IMR-90 (cell line): Measurements from ENCODE around the gene TXNDC16. TPM values are rescaled to one million over a fixed set of nuclear protein-coding genes. Genes with fewer than 3 reads are reported as not detected.

Experiments used
- ATAC-seq: fragments of 200-7000 bp; cut with Tn5 transposase; 2 replicates; pipeline ENCODE4 v1.9.1; 2020; ENCODE audit warnings: low read depth, mild to moderate bottlenecking, moderate library complexity
- BruUV-seq: library from RNA; stranded (reverse); fragments of 400-500 nt; replicated peaks from 2 replicates; lab custom pipeline; 2021; lab: Mats Ljungman, UMichigan
- CTCF ChIA-PET: fragments of 300-600 bp; formaldehyde crosslinking; extraction: SDS; loops from one replicate; lab custom pipeline; 2021; ENCODE audit warnings: antibody characterized with exemption; lab: Yijun Ruan, JAX
- POLR2A ChIA-PET: fragments of 300-600 bp; sonication (Branson Sonifier 250); formaldehyde crosslinking; loops from one replicate; lab custom pipeline; 2022; ENCODE audit warnings: antibody characterized with exemption; ENCODE audit not compliant: unreplicated experiment; lab: Charles Lee
- DNase-seq: peaks from one replicate; pipeline ENCODE4 v3.0.0; 2013
- H2AFZ ChIP-seq: replicated peaks from 2 replicates; pipeline ENCODE3; 2013; ENCODE audit warnings: low read length, mild to moderate bottlenecking; ENCODE audit not compliant: poor library complexity
- H2AK5ac ChIP-seq: 2 replicates; pipeline ENCODE4 v1.6.1; 2013; ENCODE audit warnings: low read depth, low read length, inconsistent platforms
- H2AK9ac ChIP-seq: replicated peaks from 2 replicates; pipeline ENCODE3; 2013; ENCODE audit warnings: mild to moderate bottlenecking, low read depth, low read length, moderate library complexity; ENCODE audit not compliant: poor library complexity
- H2BK120ac ChIP-seq: 2 replicates; pipeline ENCODE4 v1.6.1; 2013; ENCODE audit warnings: low read depth, low read length, inconsistent platforms
- H2BK15ac ChIP-seq: 3 replicates; pipeline ENCODE4 v1.6.1; 2013; ENCODE audit warnings: low read depth, low read length, inconsistent platforms
- H2BK20ac ChIP-seq: 2 replicates; pipeline ENCODE4 v1.6.1; 2013; ENCODE audit warnings: low read depth, mild to moderate bottlenecking, inconsistent platforms, low read length, moderate library complexity
- H2BK5ac ChIP-seq: 2 replicates; pipeline ENCODE4 v1.6.1; 2013; ENCODE audit warnings: mild to moderate bottlenecking, low read depth, low read length, inconsistent platforms; ENCODE audit not compliant: poor library complexity, severe bottlenecking
- H3K14ac ChIP-seq: replicated peaks from 2 replicates; pipeline ENCODE4 v1.6.1; 2013; ENCODE audit warnings: low read depth, low read length, inconsistent platforms
- H3K18ac ChIP-seq: 2 replicates; pipeline ENCODE4 v1.6.1; 2013; ENCODE audit warnings: low read depth, low read length, control low read depth
- H3K23ac ChIP-seq: 2 replicates; pipeline ENCODE4 v1.6.1; 2013; ENCODE audit warnings: low read depth, low read length, inconsistent platforms
- H3K27ac ChIP-seq: 2 replicates; pipeline ENCODE4 v1.5.1; 2013; ENCODE audit warnings: mild to moderate bottlenecking, control low read depth, low read length; ENCODE audit not compliant: insufficient read depth
- H3K27me3 ChIP-seq: 2 replicates; pipeline ENCODE4 v1.6.1; 2013; ENCODE audit warnings: low read length; ENCODE audit not compliant: control insufficient read depth, insufficient read depth
- H3K36me3 ChIP-seq: 2 replicates; pipeline ENCODE4 v1.6.1; 2013; ENCODE audit warnings: low read length, mixed read lengths; ENCODE audit not compliant: control insufficient read depth, insufficient read depth
- H3K4ac ChIP-seq: 2 replicates; pipeline ENCODE4 v1.6.1; 2013; ENCODE audit warnings: low read depth, low read length, inconsistent platforms
- H3K4me1 ChIP-seq: 2 replicates; pipeline ENCODE4 v1.6.1; 2013; ENCODE audit warnings: low read length, mixed read lengths; ENCODE audit not compliant: control insufficient read depth, insufficient read depth
- H3K4me2 ChIP-seq: 2 replicates; pipeline ENCODE4 v1.6.1; 2013; ENCODE audit warnings: low read depth, mild to moderate bottlenecking, control low read depth, low read length, moderate library complexity
- H3K4me3 ChIP-seq: 2 replicates; pipeline ENCODE4 v1.5.1; 2013; ENCODE audit warnings: low read depth, mild to moderate bottlenecking, control low read depth, low read length, moderate library complexity; ENCODE audit not compliant: insufficient read depth
- H3K56ac ChIP-seq: 2 replicates; pipeline ENCODE4 v1.6.1; 2013; ENCODE audit warnings: low read length, inconsistent platforms; ENCODE audit not compliant: insufficient read depth; ENCODE audit errors: extremely low read depth
- H3K79me1 ChIP-seq, 2 experiments: 2 replicates each; pipeline ENCODE4 v1.6.1; 2013; ENCODE audit warnings: low read length in 2 of 2, inconsistent platforms in 1 of 2, low read depth in 1 of 2
- H3K9ac ChIP-seq: 2 replicates; pipeline ENCODE4 v1.6.1; 2013; ENCODE audit warnings: low read depth, low read length, control low read depth
- H3K9me1 ChIP-seq: 2 replicates; pipeline ENCODE4 v1.6.1; 2013; ENCODE audit warnings: low read length, inconsistent platforms; ENCODE audit not compliant: insufficient read depth
- H3K9me3 ChIP-seq: 2 replicates; pipeline ENCODE4 v1.6.1; 2013; ENCODE audit warnings: low read length; ENCODE audit not compliant: control insufficient read depth, insufficient read depth
- H4K20me1 ChIP-seq: 2 replicates; pipeline ENCODE4 v1.6.1; 2013; ENCODE audit warnings: low read length, inconsistent platforms; ENCODE audit not compliant: insufficient read depth
- H4K5ac ChIP-seq: 2 replicates; pipeline ENCODE4 v1.6.1; 2013; ENCODE audit warnings: mild to moderate bottlenecking, low read depth, low read length, control low read depth
- H4K8ac ChIP-seq, 2 experiments: 2 replicates each; pipeline ENCODE4 v1.6.1; 2013; ENCODE audit warnings: low read depth in 2 of 2, low read length in 2 of 2, control low read depth in 1 of 2, inconsistent platforms in 1 of 2
- H4K91ac ChIP-seq: 2 replicates; pipeline ENCODE4 v1.6.1; 2013; ENCODE audit warnings: low read depth, low read length, inconsistent platforms; ENCODE audit not compliant: insufficient read depth
- BHLHE40 ChIP-seq: fragments of 150-350 bp; IDR thresholded peaks from 2 replicates; pipeline ENCODE4 v1.6.1; 2016; ENCODE audit warnings: mild to moderate bottlenecking, low read depth, low read length
- CEBPB ChIP-seq: IDR thresholded peaks from 2 replicates; pipeline ENCODE4 v1.6.1; 2012; ENCODE audit warnings: low read depth, low read length, improper control_type of control experiment
- CTCF ChIP-seq: conservative IDR thresholded peaks from 2 replicates; pipeline ENCODE4 v1.5.1; 2012; ENCODE audit warnings: mild to moderate bottlenecking, low read depth, low read length, improper control_type of control experiment
- ELK1 ChIP-seq: fragments of 150-350 bp; IDR thresholded peaks from 2 replicates; pipeline ENCODE4 v1.6.1; 2016; ENCODE audit warnings: low read depth, mild to moderate bottlenecking, low read length, moderate library complexity, borderline replicate concordance
- MAFK ChIP-seq: IDR thresholded peaks from 2 replicates; pipeline ENCODE4 v1.6.1; 2012; ENCODE audit warnings: low read depth, low read length, improper control_type of control experiment
- MAZ ChIP-seq: IDR thresholded peaks from 2 replicates; pipeline ENCODE4 v1.6.1; 2012; ENCODE audit warnings: low read depth, mild to moderate bottlenecking, low read length, improper control_type of control experiment, moderate library complexity, borderline replicate concordance
- MXI1 ChIP-seq: IDR thresholded peaks from 2 replicates; pipeline ENCODE4 v1.6.1; 2012; ENCODE audit warnings: low read depth, mild to moderate bottlenecking, low read length, moderate library complexity, borderline replicate concordance
- NFE2L2 ChIP-seq: fragments of 150-350 bp; IDR thresholded peaks from 2 replicates; pipeline ENCODE4 v1.6.1; 2016; ENCODE audit warnings: low read depth, mild to moderate bottlenecking, low read length
- RCOR1 ChIP-seq: IDR thresholded peaks from 2 replicates; pipeline ENCODE4 v1.6.1; 2012; ENCODE audit warnings: mild to moderate bottlenecking, low read length, improper control_type of control experiment; ENCODE audit not compliant: insufficient replicate concordance
- RFX5 ChIP-seq: IDR thresholded peaks from 2 replicates; pipeline ENCODE4 v1.8.0; 2012; ENCODE audit warnings: low read depth, mild to moderate bottlenecking, low read length, moderate library complexity
- dilution Hi-C: fragments of 300-500 bp; cut with HindIII; formaldehyde crosslinking; loops from one replicate; pipeline ENCODE4 v1.14.3; 2018; ENCODE audit warnings: low sequenced_read_pairs; ENCODE audit not compliant: unreplicated experiment
- in situ Hi-C: fragments of 300-500 bp; cut with MboI; formaldehyde crosslinking; loops from 3 replicates; pipeline ENCODE4 v1.14.3; 2019; ENCODE audit warnings: low sequenced_read_pairs, inconsistent platforms, mixed read lengths
- intact Hi-C: fragments of 100-400 bp; cut with micrococcal nuclease; formaldehyde crosslinking; loops from 2 replicates; pipeline ENCODE4 v1.10.0; 2022
- polyA plus RNA-seq, 3 experiments: library from polyadenylated mRNA; depleted of rRNA; stranded (reverse); fragments of >200 nt; gene quantifications; 2 replicates each; pipeline ENCODE4 v1.2.3, GENCODE V29; 2012; ENCODE audit warnings: low replicate concordance in 1 of 3
- total RNA-seq: library from RNA; depleted of rRNA; stranded (reverse); fragments of >200 nt; gene quantifications from 2 replicates; pipeline ENCODE4 v1.2.3, GENCODE V29; 2012

Gene TXNDC16
- total and polyA plus RNA-seq, 2 of the 4 experiments (the other 2 are of a cell fraction) = 1.4 TPM

- no peaks in the 10 kb centered on the region for H3K9me1 ChIP-seq
- no peak for ATAC-seq
- ChIA-PET POLR2A (no interaction called here), CTCF (no interaction called here)
- no peak overlapping the region for H3K4me3 ChIP-seq
- no peak overlapping the region for H3K18ac ChIP-seq
- no peak for TF ChIP-seq BHLHE40
- no peak for TF ChIP-seq RFX5
- no peak for TF ChIP-seq ELK1
- TF ChIP-seq MAFK = no peak
- TF ChIP-seq NFE2L2 = no peak
- TF ChIP-seq RCOR1 = no peak
- TF ChIP-seq CEBPB = no peak
- no peak for TF ChIP-seq MAZ
- TF ChIP-seq CTCF = no peak
- TF ChIP-seq MXI1 = no peak
- DNase-seq = no peak
- H4K8ac ChIP-seq = no peak overlapping the region
- no peak overlapping the region for H2AK9ac ChIP-seq
- no peaks in the 10 kb centered on the region for H4K20me1 ChIP-seq
- intact Hi-C loops = no loop called here
- no peak overlapping the region for H3K4ac ChIP-seq
- H3K79me1 ChIP-seq = no peaks in the 10 kb centered on the region
- H2BK20ac ChIP-seq = no peak overlapping the region
- no peaks in the 10 kb centered on the region for H3K36me3 ChIP-seq
- H4K5ac ChIP-seq = no peak overlapping the region
- no peak overlapping the region for H4K91ac ChIP-seq
- H2BK15ac ChIP-seq = no peak overlapping the region
- in situ Hi-C loops = no loop called here
- no peaks in the 10 kb centered on the region for H3K9me3 ChIP-seq
- dilution Hi-C loops = no loop called here
- no peak overlapping the region for H3K9ac ChIP-seq
- H2BK120ac ChIP-seq = no peak overlapping the region
- no TSS peak for BruUV-seq
- no peak overlapping the region for H2BK5ac ChIP-seq
- H3K14ac ChIP-seq = no peak overlapping the region
- H2AFZ ChIP-seq = no peak overlapping the region
- no peak overlapping the region for H3K27ac ChIP-seq
- H3K23ac ChIP-seq = no peak overlapping the region
- H3K56ac ChIP-seq = no peak overlapping the region
- no peak overlapping the region for H3K4me2 ChIP-seq
- H3K27me3 ChIP-seq = no peaks in the 10 kb centered on the region
- H3K4me1 ChIP-seq = no peaks in the 10 kb centered on the region
- no peak overlapping the region for H2AK5ac ChIP-seq
Observed at GRCh38 chr14:52481864-52482263, 70.4 kb downstream of the TXNDC16 start.
